ENCODE measurements around the gene LDLRAD3.

DNA sequence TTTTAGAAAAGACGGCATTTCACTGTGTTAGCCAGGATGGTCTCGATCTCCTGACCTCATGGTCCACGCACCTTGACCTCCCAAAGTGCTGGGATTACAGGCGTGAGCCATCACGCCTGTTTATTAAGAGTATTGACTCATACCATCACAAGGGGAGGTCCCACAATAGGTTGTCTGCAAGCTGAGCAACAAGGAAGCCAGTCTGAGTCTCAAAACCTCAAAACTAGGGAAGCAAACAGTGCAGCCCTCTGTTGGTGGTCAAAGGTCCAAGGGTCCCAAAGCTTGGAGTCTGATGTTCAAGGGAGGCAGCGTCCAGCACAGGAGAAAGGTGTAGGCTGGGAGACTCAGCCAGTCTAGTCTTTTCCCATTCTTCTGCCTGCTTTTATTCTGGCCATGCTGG, 32.8 kb upstream of the LDLRAD3 start:
- TF ChIP-seq POLR2A (IDR thresholded peaks at IDR 0.05): no peak
- TF ChIP-seq, protein P1, sequence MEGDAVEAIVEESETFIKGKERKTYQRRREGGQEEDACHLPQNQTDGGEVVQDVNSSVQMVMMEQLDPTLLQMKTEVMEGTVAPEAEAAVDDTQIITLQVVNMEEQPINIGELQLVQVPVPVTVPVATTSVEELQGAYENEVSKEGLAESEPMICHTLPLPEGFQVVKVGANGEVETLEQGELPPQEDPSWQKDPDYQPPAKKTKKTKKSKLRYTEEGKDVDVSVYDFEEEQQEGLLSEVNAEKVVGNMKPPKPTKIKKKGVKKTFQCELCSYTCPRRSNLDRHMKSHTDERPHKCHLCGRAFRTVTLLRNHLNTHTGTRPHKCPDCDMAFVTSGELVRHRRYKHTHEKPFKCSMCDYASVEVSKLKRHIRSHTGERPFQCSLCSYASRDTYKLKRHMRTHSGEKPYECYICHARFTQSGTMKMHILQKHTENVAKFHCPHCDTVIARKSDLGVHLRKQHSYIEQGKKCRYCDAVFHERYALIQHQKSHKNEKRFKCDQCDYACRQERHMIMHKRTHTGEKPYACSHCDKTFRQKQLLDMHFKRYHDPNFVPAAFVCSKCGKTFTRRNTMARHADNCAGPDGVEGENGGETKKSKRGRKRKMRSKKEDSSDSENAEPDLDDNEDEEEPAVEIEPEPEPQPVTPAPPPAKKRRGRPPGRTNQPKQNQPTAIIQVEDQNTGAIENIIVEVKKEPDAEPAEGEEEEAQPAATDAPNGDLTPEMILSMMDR (IDR thresholded peaks at IDR 0.05): no peak
